Fibroblast of skin of scalp (primary cell): ENCODE data around the gene TCF3.
"Not testable (repeated sequence)": the region's sequence is repeated elsewhere in the genome, so short reads cannot be mapped to it uniquely, and the experiment has no call there.

Source experiments
- DNase-seq: peaks from one replicate; pipeline ENCODE4 v3.0.0-alpha.2; 2013

TCF3 gene

GRCh38 chr19:1650650-1651567 lies 1.5 kb downstream of the TCF3 start:
- DNase-seq = peak; percentile 22

DNA sequence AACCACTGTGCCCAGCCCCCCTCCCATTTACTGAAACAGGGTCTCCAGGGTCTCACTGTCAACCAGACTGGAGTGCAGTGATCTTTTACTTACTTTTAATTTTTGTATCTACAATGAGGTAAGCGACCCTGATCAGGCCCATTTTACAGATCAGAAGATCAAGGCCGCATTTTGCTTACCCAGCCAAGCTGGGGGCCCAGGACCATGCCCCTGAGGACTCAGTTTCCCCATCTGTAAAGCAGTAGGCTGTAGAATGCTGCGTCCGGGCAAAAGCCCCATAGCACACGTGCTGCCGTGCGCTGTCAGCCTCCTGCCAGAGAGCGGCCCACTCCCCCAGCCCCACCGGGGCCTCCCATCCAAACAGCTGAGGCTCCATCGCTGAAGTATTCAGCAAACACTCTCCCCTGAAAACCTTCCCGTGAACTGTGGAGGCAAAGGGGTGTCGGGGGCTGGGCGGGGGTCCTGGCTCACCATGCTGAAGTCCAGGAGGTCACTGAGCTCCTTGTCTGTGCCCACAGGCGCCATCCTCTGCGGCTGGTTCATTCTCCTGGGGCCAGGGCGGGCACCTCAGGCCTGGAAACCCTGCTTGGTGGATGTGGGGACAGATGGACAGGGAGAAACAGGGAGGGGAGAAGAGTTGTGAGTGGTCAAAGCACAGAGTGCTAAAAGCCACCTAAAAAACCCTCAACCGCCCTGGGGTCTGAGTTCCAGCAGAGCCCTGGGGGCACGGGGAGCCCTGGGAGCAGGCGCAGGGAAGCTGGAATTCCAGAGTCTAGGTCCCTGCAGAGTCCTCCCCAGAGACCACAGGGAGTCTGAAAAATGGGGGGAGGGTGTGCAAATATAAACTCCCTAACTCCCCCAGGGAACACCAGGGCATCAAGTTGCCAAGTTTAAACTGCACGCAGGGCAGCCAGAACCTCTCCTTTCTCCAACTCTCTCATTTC lies 2.4 kb downstream of the TCF3 start:
- peak; percentile 75 for DNase-seq

DNA sequence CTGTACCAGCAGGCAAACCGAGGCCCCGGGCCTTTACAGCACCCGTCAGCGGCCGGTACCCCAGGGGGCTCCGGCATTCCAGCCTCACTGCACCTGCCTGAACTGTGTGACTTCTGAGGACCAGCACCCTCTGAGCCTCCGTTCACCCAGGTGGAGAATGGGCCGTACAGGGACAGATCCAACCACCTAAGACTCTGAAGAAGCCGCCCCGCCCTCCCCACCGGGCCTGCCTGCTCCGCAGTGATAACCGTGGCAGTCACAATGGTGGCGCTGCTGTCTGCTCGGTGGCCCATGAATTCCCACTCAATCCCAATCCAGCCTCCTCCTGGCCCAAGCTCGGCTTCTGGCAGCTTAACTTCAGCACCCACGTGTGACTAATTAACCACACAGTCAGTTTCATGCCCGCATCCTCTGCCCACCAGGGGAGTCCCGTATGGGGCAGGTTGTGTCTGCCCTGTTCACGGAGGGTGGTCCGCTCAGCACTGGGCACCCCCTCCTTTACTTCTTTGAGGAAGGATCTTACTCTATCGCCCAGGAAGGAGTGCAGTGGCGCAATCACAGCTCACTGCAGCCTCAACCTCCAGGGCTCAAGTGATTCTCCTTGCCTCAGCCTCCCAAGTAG lies 3.4 kb downstream of the TCF3 start:
- DNase-seq = no peak

- no peak for DNase-seq
Measured at GRCh38 chr19:1648459-1648849, 4.0 kb downstream of the TCF3 start.

GRCh38 chr19:1647501-1648458 lies 4.6 kb downstream of the TCF3 start:
- no peak for DNase-seq

DNA sequence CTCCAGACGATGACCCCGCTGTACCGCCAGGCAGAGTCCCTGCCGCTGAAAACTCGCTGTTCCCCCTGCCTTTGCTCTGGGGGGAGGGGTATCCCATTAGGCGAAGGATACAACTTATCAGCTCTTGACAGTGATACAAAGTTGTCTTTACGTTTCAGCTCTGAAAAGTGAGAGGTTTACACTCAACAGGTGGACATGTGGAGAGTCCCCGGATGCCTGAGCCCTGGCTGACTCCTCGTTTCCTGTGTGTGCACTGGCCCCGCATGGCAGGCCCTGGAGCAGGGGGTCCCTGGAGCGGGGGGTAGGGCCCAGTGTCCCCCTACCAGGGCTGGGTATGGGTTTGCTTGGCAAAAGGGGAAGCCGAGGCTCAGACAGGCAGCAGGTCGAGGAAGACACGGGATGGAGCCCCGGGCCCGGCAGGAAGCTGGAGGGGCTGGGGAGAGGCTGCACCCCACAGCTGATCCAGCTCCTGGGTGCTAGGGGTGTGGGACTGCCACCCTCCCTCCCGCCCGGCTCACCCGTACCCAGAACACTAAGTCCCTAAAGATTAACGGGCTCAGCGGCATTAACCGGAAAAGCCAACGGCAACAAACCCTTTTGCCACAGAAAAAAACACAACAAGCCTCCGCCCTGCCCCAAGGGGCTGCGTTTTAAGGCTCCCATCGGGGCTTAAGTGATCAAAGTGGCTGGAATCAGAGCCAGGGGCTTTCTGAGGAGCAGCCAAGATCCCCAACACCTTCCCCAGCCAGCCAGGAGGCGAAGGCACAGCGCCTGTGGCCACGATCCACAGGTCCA lies 5.6 kb downstream of the TCF3 start:
- DNase-seq = no peak

DNA sequence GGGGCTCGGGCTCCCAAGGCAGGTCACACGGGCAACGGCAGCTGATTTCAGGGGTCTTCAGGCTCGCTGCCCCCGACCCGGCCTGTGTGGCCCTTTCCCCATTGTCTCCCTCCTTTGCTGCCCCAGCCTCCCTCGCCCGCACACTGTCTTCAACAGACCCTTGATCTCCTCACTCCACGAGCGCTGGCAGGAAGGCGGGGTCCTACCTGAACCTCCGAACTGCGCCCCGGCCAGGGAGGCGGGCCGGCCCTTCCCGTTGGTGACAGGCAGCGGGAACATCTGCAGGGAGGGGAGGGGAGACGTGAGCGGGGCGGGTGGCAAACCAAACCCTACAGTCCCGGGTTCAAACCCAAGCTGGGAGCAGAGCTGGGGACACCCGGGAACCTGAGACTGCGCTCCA lies 6.3 kb downstream of the TCF3 start:
- DNase-seq = no peak

GRCh38 chr19:1645299-1645698 lies 7.1 kb downstream of the TCF3 start:
- no peak for DNase-seq

GRCh38 chr19:1644070-1644469 lies 8.3 kb downstream of the TCF3 start:
- no peak for DNase-seq

DNA sequence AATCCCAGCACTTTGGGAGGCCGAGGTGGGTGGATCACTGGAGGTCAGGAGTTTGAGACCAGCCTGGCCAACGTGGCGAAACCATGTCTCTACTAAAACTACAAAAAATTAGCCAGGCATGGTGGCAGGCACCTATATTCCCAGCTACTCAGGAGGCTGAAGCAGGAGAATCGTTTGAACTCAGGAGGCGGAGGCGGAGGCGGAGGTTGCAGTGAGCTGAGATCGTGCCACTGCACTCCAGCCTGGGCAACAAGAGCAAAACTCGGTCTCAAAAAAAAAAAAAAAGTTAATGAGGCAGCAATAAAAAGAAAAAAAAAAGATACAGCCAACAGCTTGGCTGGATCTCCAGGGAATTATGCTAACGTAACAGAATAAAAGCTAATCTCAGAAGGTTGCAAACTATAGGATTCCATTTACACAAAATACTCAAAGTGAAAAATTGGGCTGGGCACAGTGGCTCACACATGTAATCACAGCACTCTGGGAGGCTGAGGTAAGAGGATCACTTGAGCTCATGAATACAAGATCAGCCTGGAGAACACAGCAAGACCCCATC lies 11.4 kb downstream of the TCF3 start:
- DNase-seq = not testable (repeated sequence)

DNA sequence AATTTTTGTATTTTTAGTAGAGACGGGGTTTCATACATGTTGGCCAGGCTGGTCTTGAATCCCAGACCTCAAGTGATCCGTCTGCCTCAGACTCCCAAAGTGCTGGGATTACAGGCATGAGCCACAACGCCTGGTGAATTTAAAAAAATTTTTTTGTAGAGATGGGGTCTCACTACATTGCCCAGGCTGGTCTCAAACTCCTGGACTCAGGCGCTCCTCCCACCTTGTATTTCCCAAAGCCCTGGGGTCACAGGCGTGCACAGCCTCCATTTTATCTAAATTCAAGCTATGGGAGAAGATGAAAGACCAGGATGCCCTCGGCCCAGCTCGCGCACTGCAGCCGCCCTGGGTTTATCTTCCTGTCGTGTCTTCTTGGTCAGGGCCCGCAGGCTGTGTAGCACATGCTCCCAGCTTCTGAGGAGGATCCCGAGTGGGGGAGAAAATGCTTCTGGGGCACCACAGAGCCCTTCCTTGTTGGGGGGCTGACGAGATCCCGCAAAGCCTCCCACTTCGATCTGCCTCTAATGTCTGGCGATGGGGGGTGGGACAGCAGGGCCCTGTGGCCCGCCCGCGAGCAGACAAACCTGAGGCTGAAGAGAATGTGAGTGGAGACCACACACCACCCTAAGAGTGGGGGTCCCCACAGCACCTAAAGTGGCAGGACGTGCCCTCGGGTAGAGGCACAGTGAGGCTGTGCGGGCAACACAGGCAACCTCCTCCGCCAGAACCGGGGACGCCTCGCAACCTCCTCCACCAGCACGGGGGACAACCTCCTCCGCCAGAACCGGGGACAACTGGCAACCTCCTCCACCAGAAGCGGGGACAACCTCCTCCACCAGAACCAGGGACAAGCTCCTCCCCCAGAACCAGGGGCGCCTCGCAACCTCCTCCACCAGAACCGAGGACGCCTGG lies 15.8 kb downstream of the TCF3 start:
- DNase-seq = no peak

- no peak for DNase-seq
Measured at GRCh38 chr19:1634938-1635243, 17.5 kb downstream of the TCF3 start.

DNA sequence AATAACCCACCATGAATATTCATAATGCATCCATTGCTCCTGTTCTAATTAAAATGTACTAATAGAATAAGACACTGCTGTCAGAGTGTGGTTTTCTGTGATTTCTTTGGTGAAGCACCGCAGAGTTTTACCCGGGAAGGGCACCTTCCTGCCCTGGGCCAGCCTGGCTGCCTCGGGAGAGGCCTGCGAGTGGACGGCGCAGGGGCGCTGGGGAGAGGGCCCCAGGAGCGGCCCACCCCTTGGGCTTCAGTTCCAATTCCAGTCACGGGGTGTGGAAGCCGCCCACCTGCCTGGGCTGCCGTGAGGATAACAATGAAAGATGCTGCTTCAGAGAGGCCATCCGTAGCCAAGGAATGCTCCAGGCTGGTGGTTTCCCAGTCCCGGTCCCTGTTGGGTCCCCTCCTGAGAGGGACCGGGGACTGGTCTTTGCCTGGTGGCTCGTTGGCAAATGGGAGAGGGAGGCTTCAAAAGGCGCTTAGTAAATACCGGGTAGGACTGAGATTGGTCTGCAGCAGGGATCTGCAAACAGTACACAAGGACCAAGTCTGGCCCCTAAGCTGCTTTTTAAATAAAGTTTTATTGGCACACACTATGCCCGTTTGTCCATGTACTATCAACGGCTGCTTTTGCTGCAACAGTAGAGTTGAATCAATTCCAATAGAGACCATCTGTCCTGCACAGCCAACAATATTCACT lies 18.0 kb downstream of the TCF3 start:
- DNase-seq = no peak

- no peak for DNase-seq
Measured at GRCh38 chr19:1633269-1633826, 19.1 kb downstream of the TCF3 start.

- DNase-seq = no peak
Measured at GRCh38 chr19:1632462-1633268, 19.8 kb downstream of the TCF3 start.

DNA sequence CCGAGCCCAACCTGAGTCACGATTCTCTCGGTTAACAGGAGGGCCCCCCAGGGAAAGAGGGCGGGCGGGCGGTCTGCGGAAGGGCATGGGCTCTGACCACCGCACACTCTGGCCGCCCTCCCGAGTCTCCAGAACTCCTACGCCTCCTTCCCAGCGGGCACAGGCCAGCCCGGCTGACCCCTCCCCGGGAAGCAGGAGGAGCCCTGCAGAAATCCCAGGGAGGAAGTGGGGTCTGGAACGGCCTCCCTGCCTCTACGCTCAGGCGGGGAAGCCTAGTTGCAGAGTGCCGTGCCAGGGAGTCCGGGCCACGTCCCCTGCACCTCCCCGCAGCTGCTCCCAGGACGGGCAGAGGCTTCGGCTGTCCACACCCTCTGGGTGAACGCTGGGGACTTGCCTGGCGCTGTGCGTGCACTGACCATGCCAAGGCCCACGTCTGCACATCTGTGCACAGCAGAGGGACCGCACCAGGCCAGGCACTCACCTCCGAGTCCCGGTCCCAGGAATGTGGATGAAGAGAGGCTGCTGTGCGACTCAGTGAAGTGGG lies 20.8 kb downstream of the TCF3 start:
- no peak for DNase-seq

DNA sequence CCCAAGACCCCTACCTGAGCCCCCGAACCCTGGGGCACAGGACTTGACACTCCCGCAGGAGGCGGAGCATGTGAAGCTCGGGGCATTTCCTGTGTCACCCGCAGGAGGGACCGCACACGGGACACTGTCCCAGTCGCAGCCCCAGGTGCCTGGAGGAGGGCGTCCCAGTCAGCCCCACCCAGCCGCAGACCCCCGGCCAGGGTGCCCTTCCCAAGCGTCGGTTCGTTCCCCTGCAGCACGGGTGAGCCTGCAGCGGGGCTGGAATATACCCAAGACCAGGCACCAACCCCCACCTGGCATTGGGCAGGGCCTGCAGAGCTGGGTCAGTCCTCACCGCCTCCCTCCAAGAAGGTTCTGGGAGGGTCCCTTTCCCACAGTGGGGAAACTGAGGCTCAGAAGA lies 21.6 kb downstream of the TCF3 start:
- DNase-seq = no peak

DNA sequence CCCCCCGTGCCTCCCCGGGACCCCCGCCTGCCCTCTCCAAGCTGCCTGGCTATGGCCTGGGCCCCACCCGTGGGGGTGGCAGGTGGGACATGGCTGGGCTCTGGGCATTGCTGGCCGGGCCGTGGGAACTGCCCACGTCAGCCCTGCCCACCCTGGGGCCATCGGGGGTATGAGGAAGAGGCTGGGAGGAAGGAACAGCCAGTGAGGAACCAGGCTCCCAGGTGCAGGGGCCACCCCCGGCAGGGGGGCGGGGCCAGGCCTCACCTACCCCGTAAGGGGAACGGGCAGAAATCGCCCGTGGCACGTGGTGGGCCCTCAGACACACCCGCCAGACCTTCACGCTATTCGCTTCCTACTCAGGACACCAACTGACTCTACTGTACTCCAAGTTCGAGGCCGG lies 22.4 kb downstream of the TCF3 start:
- no peak for DNase-seq
